Suprapubic skin (tissue), 4 donors: ENCODE results near the gene BCKDHA.

Source experiments
- POLR2A ChIP-seq, 2 donors: fragments of 450-650 bp; IDR thresholded peaks; one replicate each; pipeline ENCODE4 v1.6.1; 2017; ENCODE audit warnings: antibody characterized with exemption in 2 of 2, mild to moderate bottlenecking in 2 of 2, moderate library complexity in 2 of 2
- POLR2AphosphoS5 ChIP-seq, 3 donors: sonication (generic); formaldehyde crosslinking; IDR thresholded peaks; one replicate each; pipeline ENCODE4 v1.6.1; 2017; ENCODE audit warnings: antibody characterized with exemption in 3 of 3
- TF ChIP-seq, protein P1 (sequence below), 2 donors: fragments of 200-600 bp in 1 of 2; fragments of 450-650 bp in 1 of 2; sonication (generic) in 1 of 2; IDR thresholded peaks; one replicate each; pipeline ENCODE4 v1.5.1; 2016 to 2019; ENCODE audit warnings: antibody characterized with exemption in 2 of 2, mild to moderate bottlenecking in 1 of 2, moderate library complexity in 1 of 2

DNA sequence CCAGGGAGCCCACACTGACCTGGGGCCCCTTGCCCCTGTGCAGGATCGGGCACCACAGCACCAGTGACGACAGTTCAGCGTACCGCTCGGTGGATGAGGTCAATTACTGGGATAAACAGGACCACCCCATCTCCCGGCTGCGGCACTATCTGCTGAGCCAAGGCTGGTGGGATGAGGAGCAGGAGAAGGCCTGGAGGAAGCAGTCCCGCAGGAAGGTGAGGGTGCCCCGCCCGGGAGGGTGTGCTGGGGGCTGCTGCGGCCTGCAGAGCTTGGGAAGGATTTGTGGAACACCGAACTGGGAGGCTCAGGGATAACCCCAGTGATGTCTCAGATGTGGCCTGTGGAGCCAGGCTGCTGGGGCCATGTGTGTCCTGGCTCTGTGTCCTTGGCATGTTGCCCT, 25.3 kb downstream of the BCKDHA start:
- TF ChIP-seq, protein P1, sequence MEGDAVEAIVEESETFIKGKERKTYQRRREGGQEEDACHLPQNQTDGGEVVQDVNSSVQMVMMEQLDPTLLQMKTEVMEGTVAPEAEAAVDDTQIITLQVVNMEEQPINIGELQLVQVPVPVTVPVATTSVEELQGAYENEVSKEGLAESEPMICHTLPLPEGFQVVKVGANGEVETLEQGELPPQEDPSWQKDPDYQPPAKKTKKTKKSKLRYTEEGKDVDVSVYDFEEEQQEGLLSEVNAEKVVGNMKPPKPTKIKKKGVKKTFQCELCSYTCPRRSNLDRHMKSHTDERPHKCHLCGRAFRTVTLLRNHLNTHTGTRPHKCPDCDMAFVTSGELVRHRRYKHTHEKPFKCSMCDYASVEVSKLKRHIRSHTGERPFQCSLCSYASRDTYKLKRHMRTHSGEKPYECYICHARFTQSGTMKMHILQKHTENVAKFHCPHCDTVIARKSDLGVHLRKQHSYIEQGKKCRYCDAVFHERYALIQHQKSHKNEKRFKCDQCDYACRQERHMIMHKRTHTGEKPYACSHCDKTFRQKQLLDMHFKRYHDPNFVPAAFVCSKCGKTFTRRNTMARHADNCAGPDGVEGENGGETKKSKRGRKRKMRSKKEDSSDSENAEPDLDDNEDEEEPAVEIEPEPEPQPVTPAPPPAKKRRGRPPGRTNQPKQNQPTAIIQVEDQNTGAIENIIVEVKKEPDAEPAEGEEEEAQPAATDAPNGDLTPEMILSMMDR (IDR thresholded peaks at IDR 0.05): no peak
- TF ChIP-seq POLR2A (IDR thresholded peaks at IDR 0.05) (no peak), POLR2AphosphoS5 (IDR thresholded peaks at IDR 0.05) (no peak)
